Kidney glomerular epithelial cell (primary cell): ENCODE measurements around the gene DCDC1.

Experiments
- DNase-seq: peaks from one replicate; lab custom pipeline; 2025; lab: John Stamatoyannopoulos, UW

The DCDC1 gene

GRCh38 chr11:31106968-31107576 is 262.5 kb downstream of the DCDC1 start:
- DNase-seq, result peak; percentile 31

DNA sequence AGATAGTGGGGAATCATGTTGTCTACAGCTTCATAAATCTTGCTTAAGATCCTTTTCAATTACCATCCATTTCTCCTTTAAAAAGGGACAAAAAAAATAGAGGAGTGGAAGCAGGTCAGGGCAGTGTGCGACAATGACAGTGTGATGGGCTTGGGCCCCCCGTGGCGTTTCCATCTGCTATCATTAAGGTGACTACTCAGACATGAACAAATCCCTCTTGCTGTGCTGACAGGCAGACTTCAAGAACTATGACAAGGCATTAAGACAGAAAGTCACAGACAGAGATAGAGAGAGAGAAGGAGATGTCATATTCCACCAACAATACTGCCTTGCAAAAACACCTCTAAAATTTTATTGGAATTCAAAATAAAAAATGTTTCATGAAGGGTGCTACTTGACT is 263.2 kb downstream of the DCDC1 start:
- no peak for DNase-seq

GRCh38 chr11:31102875-31103274 is 266.7 kb downstream of the DCDC1 start:
- no peak for DNase-seq

DNA sequence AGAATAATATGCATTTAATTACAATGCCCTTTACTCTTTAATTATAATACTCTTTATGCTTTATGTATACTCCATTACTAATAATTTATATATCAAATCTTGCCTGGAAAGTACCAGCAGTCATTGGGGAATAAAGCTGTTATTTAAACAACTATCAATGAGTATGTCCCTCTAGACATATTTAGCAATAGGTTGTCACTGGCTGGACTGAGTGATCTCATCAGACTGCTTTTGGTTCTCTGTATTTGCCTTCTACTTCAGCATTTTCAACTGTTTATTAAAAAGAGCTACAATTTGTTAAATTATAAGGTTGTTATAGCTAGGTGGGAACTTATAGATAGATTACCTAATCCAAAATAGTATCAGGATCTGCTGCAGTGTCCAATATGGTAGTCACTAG is 267.2 kb downstream of the DCDC1 start:
- DNase-seq, result no peak

DNA sequence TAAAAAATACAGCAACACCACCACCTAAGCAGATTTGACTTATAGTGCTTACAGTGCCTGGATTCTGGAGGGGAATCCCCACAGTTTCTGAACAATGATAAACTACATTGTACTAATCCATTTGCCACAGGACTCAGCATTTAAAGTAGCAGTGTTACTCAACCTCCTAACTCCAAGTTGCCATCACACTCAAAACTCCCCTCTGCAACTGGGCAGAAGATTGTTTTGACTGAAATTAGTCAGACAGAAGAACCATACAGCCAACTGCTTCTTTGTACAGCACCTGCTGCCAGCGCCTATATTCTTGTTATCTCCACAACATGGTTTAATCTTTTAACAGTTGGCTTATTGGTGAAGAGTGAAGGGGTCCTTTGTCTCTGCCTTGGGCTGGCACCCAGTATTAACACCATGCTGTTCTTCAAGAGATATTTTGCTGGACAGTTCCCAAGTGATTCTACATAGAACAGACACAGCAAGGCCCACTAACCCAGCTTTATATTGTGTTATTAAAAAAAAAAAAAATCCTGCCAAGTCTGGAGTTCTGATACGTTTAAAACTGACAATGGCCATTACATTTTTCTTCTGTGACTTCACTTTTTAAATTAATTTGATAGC is 273.2 kb downstream of the DCDC1 start:
- no peak for DNase-seq

DNA sequence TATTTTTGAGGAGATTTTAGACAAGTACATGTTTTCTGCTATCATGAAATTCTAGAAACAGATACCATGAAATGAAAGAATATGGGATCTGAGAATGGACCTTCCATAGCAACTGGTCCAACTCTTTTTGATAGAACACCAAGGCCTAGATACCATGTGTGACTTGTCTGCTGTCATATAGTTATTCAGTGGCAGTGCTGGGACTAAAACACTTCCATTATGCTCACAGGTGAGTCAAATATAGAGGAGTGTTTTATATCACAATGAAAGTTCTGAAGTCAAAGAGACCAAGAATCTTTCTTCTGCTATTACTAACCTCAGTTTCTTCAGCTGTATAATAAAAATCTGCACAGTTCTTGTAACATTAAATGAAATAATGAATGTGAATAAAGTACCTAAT is 276.9 kb downstream of the DCDC1 start:
- DNase-seq, result no peak

DNA sequence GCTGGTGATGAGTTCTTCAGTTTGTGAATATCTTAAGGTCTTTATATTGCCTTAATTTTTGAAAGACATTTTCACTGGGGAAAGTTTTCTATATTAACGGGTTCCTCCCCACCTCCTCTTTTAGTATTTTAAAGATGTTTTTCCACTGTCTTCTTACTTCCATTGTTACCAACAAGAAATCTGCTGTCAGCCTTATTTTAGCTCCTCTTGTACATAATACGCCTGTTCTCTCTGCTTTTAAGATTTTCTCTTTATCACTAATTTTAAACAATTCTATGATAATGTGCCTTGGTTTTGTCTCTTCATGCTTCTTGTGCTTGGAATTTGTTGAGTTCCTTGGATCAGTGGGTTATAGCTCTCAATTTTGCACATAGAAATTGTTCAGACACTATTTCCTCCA is 280.4 kb downstream of the DCDC1 start:
- DNase-seq, result no peak

- peak; percentile 5 for DNase-seq
Observed at GRCh38 chr11:31069447-31070205, 299.9 kb downstream of the DCDC1 start.

DNA sequence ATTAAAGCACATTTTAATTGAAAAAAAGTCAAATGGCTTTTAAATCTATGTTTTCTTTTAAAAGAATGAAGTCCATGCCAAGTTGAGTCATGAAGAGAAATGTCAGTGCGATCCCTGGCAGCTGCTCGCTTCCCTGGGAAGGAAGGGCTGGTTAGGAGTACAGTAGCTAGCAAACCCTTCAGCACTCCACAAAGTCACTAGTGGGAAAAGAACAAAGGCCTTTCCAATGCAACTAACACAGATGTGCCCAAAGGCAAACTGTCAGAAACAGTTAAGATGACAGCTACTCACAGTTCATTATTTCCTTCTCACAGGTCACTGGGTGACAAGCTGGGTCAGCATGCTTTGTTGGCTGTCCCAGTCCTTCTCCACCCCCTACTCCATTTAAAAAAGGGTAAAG is 308.7 kb downstream of the DCDC1 start:
- DNase-seq, result peak; percentile 5

GRCh38 chr11:31059529-31059928 is 310.0 kb downstream of the DCDC1 start:
- no peak for DNase-seq

- DNase-seq, result no peak
Observed at GRCh38 chr11:31050061-31050765, 319.3 kb downstream of the DCDC1 start.

DNA sequence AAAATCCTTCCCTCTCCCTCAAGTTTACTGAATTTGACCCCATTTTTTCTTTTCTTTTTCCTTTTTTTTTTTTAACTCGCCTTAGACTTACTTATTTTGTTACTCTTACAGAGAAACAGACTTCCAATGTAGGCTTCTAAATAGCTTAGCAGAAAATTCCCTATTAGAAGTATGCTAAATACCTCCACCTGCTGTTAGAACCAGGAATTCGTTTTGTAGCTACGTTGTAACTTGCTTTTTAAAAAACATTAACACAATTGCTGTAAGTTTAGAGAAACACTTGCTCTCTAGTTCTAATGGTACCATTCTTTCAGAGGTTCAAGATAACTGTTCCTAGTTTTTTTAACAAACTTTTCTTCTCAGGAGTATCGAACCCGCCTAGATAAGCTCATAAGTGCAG is 324.2 kb downstream of the DCDC1 start:
- DNase-seq, result no peak

GRCh38 chr11:31030138-31030792 is 339.3 kb downstream of the DCDC1 start:
- no peak for DNase-seq

DNA sequence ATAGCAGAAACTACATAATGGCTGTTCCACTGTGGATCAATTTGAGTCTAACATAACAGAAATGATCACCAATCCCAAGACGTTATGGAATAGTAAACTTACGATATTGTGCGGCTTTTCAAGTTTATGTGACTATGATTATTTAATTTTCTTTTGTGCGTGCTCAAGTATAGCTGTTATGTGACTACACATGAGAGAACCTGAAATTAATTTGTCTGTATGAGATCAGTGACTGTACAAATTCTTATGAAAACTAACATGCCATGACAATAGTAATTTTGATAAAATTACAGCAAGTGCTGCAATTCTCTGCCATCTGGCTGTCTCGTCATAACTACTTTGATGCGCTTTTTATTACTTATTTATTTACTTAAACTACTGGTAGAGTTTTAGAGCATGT is 343.2 kb downstream of the DCDC1 start:
- no peak for DNase-seq

GRCh38 chr11:31022080-31022479 is 347.5 kb downstream of the DCDC1 start:
- no peak for DNase-seq

- DNase-seq, result no peak
Observed at GRCh38 chr11:31019786-31020185, 349.8 kb downstream of the DCDC1 start.

DNA sequence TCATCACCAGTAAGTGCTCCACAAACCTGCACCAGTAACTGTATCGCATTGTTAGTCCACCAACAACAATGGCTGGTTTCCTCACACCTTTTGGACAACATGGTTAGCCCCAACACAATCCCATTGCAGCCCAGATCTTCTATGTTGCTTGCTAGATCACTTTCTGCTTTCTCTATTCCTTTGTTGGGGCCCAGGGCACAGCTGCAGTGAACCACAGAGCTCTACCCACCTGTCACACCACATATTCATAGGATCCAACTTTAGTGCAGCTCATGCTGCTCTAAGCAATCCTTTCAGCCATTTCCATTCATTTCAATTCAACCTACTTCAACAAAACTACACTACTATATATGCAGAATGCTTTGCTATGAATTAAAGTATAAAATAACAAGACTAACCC is 364.3 kb downstream of the DCDC1 start:
- DNase-seq, result no peak

DNA sequence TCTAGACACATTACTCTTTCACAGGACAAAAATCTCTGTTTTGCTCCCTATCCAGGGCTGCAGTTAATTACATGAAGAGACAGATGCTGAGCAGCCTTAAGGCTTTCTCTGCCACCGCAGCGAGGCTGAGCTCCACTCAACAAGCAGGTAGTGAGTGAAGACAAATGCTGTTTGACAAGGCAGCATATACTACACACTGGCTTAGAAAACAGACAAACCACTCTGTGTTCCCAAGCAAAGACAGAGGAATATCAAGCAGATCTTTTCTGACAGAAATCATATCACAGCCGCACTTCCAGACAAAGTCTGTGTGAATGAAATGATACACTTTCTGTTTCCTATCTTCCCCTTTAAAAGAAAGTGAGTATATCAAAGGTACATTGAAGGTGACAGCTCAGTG is 368.1 kb downstream of the DCDC1 start:
- DNase-seq, result no peak

- DNase-seq, result no peak
Observed at GRCh38 chr11:31000381-31000780, 369.2 kb downstream of the DCDC1 start.

- no peak for DNase-seq
Observed at GRCh38 chr11:30992513-30992849, 377.1 kb downstream of the DCDC1 start.

DNA sequence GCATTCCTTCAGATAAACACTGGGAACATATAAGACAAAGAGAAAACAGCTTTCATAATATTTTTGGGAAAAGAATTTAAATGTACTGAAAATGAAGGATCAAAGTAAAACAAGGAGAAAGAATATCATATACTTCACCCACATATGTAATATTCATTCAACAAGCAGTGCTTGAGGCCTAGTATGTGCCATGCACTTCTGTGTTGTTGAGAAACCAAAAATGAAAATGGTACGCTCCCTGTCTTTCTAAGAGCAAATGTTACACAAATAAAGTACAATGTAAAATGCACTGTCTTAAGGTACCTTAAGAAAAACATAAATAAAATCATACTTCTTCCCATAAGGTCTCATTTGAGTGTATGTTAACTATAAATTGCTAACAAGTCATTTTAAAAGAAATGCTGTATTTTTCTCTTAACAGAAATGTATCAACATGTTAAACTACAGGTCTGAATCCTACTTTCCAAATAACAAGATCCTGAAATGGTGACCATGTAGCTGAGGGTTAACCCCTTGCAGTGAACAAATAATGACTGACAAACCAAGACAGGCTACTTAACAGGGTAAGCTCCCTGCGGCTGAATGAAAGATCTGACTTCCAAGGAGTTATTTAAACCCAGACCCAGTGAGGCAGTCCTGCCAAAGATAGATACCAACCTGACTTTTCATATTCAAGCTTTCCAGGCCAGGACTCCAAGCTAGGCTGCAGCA is 377.6 kb downstream of the DCDC1 start:
- DNase-seq, result no peak

DNA sequence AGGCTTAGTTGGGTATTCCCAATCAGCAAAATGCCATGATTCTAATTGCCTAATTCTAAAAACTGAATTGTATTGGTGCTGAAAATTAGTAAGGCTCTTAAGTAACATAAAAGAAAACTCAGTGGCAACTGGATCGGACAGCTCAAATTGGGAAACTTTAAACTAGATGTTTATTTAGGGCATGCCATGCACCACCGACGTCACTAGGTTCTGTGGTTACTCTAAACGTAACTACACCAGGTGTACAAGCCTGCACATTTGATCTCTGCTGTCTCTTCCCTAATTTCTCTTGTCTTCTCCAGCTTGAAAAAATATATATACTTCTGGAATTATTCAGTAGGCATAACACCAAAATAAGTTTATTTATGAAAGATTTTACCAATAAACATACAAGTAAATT is 378.2 kb downstream of the DCDC1 start:
- DNase-seq, result no peak
